Hematopoietic multipotent progenitor cell treated with erythropoietin and hydrocortisone succinate and interleukin-3 and kit ligand, for 6 days (in vitro differentiated cells): Measurements from ENCODE around the gene MSL3.
A peak's percentile ranks its signal among the peaks of the same experiment; 100 is the strongest.

ENCODE experiments used
- DNase-seq: peaks from one replicate; pipeline ENCODE4 v3.0.0-alpha.2; 2015

MSL3 gene

GRCh38 chrX:11757719-11758399 is at the start of gene MSL3:
TSS of gene MSL3 (plus strand) at chrX:11758237. CDS start at chrX:11758264, 27 bp downstream.
- DNase-seq: peak; percentile 64

- DNase-seq: no peak
These were observed 35.7 kb upstream of the MSL3 start for GRCh38 chrX:11722304-11722703.

GRCh38 chrX:11724122-11725017 is 33.7 kb upstream of the MSL3 start:
- peak; percentile 41 for DNase-seq

GRCh38 chrX:11725631-11726442 is 32.2 kb upstream of the MSL3 start:
- no peak for DNase-seq

- DNase-seq: no peak
These were observed 29.5 kb upstream of the MSL3 start for GRCh38 chrX:11728556-11728955.

GRCh38 chrX:11733614-11734013 is 24.4 kb upstream of the MSL3 start:
- DNase-seq: no peak

- no peak for DNase-seq
These were observed 18.3 kb upstream of the MSL3 start for GRCh38 chrX:11739776-11740175.

- no peak for DNase-seq
These were observed 17.2 kb upstream of the MSL3 start for GRCh38 chrX:11740794-11741193.

GRCh38 chrX:11741574-11741973 is 16.5 kb upstream of the MSL3 start:
- DNase-seq: no peak

GRCh38 chrX:11745881-11746280 is 12.2 kb upstream of the MSL3 start:
- DNase-seq: no peak

GRCh38 chrX:11750046-11750445 is 8.0 kb upstream of the MSL3 start:
- DNase-seq: peak; percentile 5

GRCh38 chrX:11750694-11751093 is 7.3 kb upstream of the MSL3 start:
- DNase-seq: no peak

- no peak for DNase-seq
These were observed 6.8 kb upstream of the MSL3 start for GRCh38 chrX:11751261-11751660.

GRCh38 chrX:11753668-11754067 is 4.4 kb upstream of the MSL3 start:
- no peak for DNase-seq

GRCh38 chrX:11754958-11755645 is 2.9 kb upstream of the MSL3 start:
- no peak for DNase-seq

GRCh38 chrX:11755724-11756123 is 2.3 kb upstream of the MSL3 start:
- DNase-seq: peak; percentile 4

- DNase-seq: no peak
These were observed 1.4 kb upstream of the MSL3 start for GRCh38 chrX:11756354-11757318.

GRCh38 chrX:11757397-11757718 is 679 bp upstream of the MSL3 start:
- no peak for DNase-seq

GRCh38 chrX:11758400-11759171 is 549 bp downstream of the MSL3 start:
- peak; percentile 89 for DNase-seq

GRCh38 chrX:11759172-11759460 is 1.1 kb downstream of the MSL3 start:
- DNase-seq: no peak
